ENCODE results near the gene HIGD1C. TPM values are rescaled to one million over a fixed set of nuclear protein-coding genes. Genes with fewer than 3 reads are reported as not detected.
"Not testable (repeated sequence)": the region's sequence is repeated elsewhere in the genome, so short reads cannot be mapped to it uniquely, and the experiment has no call there.

Gene HIGD1C
- total RNA-seq, 1 donor from 2014 or later: not detected

DNA sequence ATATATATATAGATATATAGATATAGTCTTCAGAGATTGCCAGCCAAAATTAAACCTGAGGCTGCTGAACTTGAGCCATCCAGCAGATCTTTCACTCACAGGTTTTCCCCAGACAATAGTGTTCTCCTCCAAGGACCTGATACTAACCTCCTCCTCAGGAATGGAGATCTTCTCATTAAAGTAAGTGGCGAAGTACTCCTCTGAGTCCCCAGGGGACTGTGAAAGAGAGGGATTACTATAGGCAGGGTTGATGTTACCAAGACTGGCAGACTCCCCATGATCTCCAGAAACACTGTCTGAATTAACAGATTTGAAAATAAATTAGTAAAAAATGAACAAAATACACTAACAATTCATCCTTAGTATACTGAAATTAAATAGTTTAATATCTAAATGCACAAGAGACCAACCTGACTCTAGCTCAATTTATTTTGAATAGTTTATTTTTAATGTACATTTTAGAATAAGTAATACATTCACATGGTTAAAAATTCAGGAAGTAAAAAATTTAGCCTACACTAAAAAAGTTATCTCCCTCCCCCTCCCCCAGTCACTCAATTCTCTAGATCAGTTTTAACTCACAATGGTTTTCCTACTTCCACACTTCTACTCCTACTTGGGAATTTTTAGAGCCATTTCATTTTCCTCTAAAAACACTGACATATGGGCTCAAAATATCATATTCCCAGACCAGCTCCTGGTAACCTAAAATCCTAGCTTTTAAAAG, 56.1 kb downstream of the HIGD1C start:
- Histone ChIP-seq H3K27ac (peak overlapping the region; percentile 61), H3K9me3 (no peaks in the 10 kb centered on the region)
- TF ChIP-seq CTCF (IDR thresholded peaks at IDR 0.05): no peak

DNA sequence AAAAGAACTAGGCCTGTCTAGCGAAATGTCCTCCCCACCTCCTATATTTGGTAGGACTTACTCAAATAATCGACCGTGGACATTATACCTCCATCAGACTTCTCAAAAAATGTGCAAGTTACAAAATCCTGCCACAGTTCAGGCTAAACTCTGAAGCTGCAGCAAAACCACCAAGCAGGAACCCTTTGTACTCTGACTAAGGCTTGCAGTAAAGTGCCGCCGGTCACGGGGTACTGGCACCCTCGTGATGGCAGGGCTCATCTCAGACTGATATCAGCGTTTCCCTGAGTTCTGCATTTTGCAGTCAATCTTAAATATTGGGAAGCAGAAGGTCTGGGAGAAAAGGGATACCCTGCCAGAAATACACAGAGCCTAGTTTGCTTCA, 56.7 kb downstream of the HIGD1C start:
- peak; percentile 93 for ATAC-seq

More for the DNA sequence above, 56.1 kb downstream of the HIGD1C start:
- H3K4me3 ChIP-seq: peak overlapping the region; percentile 33
- no peaks in the 10 kb centered on the region for H3K27me3 ChIP-seq
- H3K4me1 ChIP-seq: peaks cover 18% of the 10 kb centered on the region
- intact Hi-C loops (cut with DNase I): no loop called here
- ATAC-seq (no peak), DNase-seq (no peak)
- peaks cover 41% of the 10 kb centered on the region for H3K36me3 ChIP-seq

GRCh38 chr12:51011955-51012354, 59.6 kb downstream of the HIGD1C start:
- H3K36me3 ChIP-seq: peaks cover 10% of the 10 kb centered on the region
- H3K27me3 ChIP-seq: no peaks in the 10 kb centered on the region
- no peak overlapping the region for H3K4me3 ChIP-seq
- ATAC-seq (peak; percentile 73), DNase-seq (peak; percentile 70)
- H3K27ac ChIP-seq: no peak overlapping the region
- H3K9me3 ChIP-seq: no peaks in the 10 kb centered on the region
- H3K4me1 ChIP-seq: peaks cover 23% of the 10 kb centered on the region
- no peak for TF ChIP-seq CTCF (IDR thresholded peaks at IDR 0.05)
- intact Hi-C loops (cut with DNase I): no loop called here

More for the DNA sequence above, 56.7 kb downstream of the HIGD1C start:
- H3K27ac ChIP-seq: peak overlapping the region; percentile 61
- peak overlapping the region; percentile 33 for H3K4me3 ChIP-seq
- H3K4me1 ChIP-seq: peaks cover 23% of the 10 kb centered on the region
- no peaks in the 10 kb centered on the region for H3K9me3 ChIP-seq
- no peaks in the 10 kb centered on the region for H3K27me3 ChIP-seq
- peaks cover 38% of the 10 kb centered on the region for H3K36me3 ChIP-seq
- no peak for TF ChIP-seq CTCF (IDR thresholded peaks at IDR 0.05)
- DNase-seq: peak; percentile 88
- intact Hi-C loops (cut with DNase I): no loop called here

GRCh38 chr12:51012570-51013236, 60.4 kb downstream of the HIGD1C start:
- no peak for DNase-seq
- intact Hi-C loops (cut with DNase I): no loop called here
- H3K4me3 ChIP-seq: no peak overlapping the region
- H3K27ac ChIP-seq: no peak overlapping the region
- peak; percentile 48 for ATAC-seq
- peaks cover 3% of the 10 kb centered on the region for H3K36me3 ChIP-seq
- H3K9me3 ChIP-seq: no peaks in the 10 kb centered on the region
- TF ChIP-seq CTCF (IDR thresholded peaks at IDR 0.05): no peak
- H3K27me3 ChIP-seq: no peaks in the 10 kb centered on the region
- peaks cover 30% of the 10 kb centered on the region for H3K4me1 ChIP-seq

GRCh38 chr12:51013441-51013840, 61.1 kb downstream of the HIGD1C start:
- no peak for ATAC-seq
- intact Hi-C loops (cut with DNase I): no loop called here
- Histone ChIP-seq H3K9me3 (no peaks in the 10 kb centered on the region), H3K36me3 (no peaks in the 10 kb centered on the region), H3K27me3 (no peaks in the 10 kb centered on the region), H3K4me3 (no peak overlapping the region), H3K4me1 (peaks cover 32% of the 10 kb centered on the region), H3K27ac (peak overlapping the region; percentile 18)
- no peak for DNase-seq
- TF ChIP-seq CTCF (IDR thresholded peaks at IDR 0.05): no peak

DNA sequence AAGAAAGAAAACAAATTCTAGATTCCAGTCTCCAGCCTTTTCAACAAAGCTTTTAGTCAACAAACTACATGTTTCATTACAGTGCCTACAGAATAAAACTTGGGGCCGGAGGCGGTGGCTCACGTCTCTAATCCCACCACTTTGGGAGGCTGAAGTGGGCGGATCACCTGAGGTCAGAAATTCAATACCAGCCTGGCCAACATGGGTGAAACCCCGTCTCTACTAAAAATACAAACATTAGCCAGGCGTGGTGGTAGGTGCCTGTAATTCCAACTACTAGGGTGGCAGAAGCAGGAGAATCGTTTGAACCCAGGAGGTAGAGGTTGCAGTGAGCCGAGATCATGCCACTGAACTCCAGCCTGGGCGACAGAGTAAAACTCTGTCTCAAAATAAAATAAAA, 62.1 kb downstream of the HIGD1C start:
- peaks cover 35% of the 10 kb centered on the region for H3K4me1 ChIP-seq
- H3K4me3 ChIP-seq; H3K9me3 ChIP-seq; H3K27me3 ChIP-seq; ATAC-seq; intact Hi-C loops (cut with DNase I); H3K36me3 ChIP-seq; H3K27ac ChIP-seq; DNase-seq: not testable (repeated sequence)
